HG03175 (cell line): Measurements from ENCODE around the gene NDUFS3.
A peak's percentile ranks its signal among the peaks of the same experiment; 100 is the strongest.
"Not testable (repeated sequence)": the region's sequence is repeated elsewhere in the genome, so short reads cannot be mapped to it uniquely, and the experiment has no call there.

Experiments
- ATAC-seq: cut with Tn5 transposase; IDR thresholded peaks from one replicate; pipeline ENCODE4 v1.9.1; 2021; ENCODE audit warnings: mild to moderate bottlenecking, moderate library complexity; ENCODE audit not compliant: unreplicated experiment

The NDUFS3 gene

GRCh38 chr11:47578524-47579494, at the start of gene NDUFS3, which contains the start of gene KBTBD4:
TSS of gene NDUFS3 (plus strand) at chr11:47579074. CDS start at chr11:47579092, 18 bp downstream.
TSS of gene KBTBD4 (minus strand) at chr11:47578970. CDS start at chr11:47578951, 19 bp downstream.
- ATAC-seq = peak; percentile 89

- ATAC-seq = no peak
These were observed 48.9 kb upstream of the NDUFS3 start for GRCh38 chr11:47529951-47530350.

DNA sequence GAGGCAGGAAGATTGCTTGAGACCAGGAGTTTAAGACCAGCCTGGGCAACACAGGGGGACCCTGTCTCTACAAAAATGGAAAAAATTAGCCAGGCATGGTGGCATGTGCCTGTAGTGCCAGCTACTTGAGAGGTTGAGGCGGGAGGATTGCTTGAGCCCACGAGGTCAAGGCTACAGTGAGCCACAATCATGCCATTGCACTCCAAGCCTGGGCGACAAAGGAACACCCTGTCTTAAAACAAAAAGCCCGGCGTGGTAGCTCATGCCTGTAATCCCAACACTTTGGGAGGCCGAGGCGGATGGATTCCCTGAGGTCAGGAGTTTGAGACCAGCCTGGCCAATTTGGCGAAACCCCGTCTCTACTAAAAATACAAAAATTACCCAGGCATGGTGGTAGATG, 48.2 kb upstream of the NDUFS3 start:
- not testable (repeated sequence) for ATAC-seq

DNA sequence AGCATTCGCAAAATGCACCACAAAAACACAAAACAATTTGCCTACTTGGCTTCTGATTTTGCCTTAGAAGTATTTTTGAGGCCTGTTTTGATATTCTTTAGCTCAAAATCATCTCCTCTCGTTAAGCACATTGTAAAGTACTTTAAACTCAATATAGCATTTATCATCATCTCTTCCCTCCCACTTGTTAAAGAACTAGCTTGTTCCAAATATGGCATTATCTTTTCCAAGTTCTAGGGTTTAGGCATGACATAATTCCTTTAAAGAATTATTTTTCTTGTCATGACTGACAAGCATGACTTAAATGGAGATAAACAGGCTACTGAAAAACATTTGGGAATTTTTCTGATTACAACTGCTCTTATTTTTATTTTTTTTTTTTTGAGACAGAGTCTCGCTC, 47.2 kb upstream of the NDUFS3 start:
- ATAC-seq = no peak

GRCh38 chr11:47532597-47533213, 46.2 kb upstream of the NDUFS3 start:
- ATAC-seq = no peak

DNA sequence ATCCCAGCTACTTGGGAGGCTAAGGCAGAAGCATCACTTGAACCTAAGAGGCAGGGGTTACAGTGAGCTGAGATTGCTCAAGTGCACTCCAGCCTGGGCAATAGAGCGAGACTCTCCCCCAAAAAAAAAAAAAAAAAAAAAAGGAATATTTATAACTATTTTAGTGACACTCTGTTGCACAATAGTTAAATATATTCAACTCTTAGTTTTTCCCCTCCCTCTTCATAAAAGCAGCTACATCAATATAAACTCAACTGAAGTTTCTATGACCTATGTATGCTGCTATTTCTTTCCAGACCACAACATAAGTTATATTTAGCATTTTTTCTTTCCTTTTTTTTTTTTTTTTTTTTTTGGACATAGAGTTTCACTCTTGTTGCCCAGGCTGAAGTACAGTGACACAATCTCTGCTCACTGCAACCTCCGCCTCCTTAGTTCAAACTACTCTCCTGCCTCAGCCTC, 45.2 kb upstream of the NDUFS3 start:
- no peak for ATAC-seq

DNA sequence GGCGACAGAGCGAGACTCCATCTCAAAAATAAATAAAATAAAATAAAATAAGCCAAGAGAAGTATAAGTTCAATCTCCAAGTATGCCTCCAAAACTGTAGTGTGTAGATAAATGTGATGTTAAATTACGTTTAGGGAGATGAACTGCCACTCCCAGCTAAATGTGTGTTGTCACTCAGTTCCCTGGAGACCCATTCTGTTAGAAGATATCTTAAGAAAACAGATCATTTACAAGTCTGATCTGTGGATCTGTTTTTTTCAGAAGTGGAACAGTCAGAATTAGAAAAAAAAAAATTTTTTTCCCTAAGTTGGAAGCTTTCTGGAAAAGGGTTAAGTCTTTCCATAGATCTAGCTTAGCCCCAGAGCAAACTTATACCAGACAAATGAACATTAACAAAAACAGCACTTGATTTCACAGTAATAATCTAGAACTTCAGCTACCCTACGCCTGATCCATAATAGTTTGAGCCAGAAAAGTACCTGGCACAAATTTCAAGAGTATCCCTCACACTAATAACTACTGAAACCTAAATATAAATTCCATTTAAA, 44.1 kb upstream of the NDUFS3 start:
- no peak for ATAC-seq

GRCh38 chr11:47536915-47537314, 42.0 kb upstream of the NDUFS3 start:
- ATAC-seq = no peak

DNA sequence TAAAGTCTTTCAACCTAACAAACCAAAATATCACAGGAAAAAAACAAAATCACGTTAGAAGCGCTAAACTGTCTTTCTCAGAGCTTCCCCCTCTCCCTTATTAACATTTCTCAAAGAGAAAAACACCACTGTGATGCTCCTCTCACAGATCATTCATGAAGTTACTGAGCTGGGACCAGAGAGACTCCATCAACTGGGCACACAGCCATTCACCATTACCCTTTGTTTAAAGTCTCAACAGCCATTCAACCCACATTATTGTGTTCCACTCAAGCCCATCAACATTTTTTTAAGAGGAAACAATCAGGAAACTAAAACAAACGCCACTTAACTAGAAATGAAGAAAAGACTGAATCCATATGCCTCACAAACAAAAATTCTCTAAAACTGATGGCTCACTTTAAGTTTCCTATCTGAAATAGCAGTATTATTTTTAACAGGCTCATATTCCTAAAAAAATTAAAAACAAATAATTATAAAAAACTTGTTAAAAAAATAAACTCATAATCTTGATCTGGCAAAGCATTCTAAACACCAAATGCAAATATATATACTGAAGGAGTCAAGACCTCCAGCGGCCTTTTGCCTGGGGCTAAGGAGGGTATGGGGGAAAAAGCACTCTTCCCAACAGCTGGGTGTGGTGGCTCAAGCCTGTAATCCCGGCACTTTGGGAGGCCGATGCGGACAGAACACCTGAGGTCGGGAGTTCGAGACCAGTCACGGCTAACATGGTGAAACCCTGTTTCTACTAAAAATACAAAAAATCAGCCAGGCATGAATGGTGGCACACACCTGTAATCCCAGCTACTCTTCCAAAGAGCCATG, 39.9 kb upstream of the NDUFS3 start:
- ATAC-seq = no peak

- ATAC-seq = no peak
These were observed 39.2 kb upstream of the NDUFS3 start for GRCh38 chr11:47539681-47540039.

- no peak for ATAC-seq
These were observed 37.8 kb upstream of the NDUFS3 start for GRCh38 chr11:47541070-47541469.

- ATAC-seq = no peak
These were observed 33.6 kb upstream of the NDUFS3 start for GRCh38 chr11:47545298-47545697.

GRCh38 chr11:47546274-47546673, 32.6 kb upstream of the NDUFS3 start:
- ATAC-seq = not testable (repeated sequence)

DNA sequence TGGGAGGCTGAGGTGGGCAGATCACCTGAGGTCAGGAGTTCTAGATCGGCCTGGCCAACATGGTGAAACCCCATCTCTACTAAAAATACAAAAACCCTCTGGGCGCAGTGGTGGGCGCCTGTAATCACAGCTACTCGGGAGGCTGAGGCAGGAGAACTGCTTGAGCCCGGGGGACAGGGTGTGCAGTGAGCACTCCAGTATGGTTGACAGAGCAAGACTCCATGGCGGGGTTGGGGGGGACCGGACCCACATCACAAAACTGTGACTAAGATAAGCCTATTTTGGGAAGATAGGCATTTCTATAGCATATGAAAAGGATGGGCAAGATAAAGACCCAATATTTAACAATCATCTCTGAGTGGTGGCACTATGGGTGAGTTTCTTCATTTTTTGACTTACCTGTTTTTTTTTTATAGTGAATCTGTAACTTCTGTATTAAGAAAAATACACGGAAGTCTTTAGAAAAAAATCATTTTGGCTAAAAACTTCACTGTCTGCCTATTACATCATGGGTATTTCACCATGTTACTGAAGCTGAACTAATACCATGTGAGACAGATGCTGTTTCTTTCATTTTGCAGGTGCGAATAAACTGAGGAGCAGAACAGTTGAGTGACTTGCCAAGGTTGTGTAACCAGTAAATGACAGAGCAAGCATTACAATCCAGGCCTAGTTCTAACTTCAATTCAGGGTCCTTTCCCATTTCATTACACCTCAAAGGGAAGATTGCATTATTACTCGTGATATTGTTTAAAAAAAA, 28.4 kb upstream of the NDUFS3 start:
- ATAC-seq = no peak

GRCh38 chr11:47551086-47551485, 27.8 kb upstream of the NDUFS3 start:
- ATAC-seq = no peak

- no peak for ATAC-seq
These were observed 26.8 kb upstream of the NDUFS3 start for GRCh38 chr11:47552056-47552565.

DNA sequence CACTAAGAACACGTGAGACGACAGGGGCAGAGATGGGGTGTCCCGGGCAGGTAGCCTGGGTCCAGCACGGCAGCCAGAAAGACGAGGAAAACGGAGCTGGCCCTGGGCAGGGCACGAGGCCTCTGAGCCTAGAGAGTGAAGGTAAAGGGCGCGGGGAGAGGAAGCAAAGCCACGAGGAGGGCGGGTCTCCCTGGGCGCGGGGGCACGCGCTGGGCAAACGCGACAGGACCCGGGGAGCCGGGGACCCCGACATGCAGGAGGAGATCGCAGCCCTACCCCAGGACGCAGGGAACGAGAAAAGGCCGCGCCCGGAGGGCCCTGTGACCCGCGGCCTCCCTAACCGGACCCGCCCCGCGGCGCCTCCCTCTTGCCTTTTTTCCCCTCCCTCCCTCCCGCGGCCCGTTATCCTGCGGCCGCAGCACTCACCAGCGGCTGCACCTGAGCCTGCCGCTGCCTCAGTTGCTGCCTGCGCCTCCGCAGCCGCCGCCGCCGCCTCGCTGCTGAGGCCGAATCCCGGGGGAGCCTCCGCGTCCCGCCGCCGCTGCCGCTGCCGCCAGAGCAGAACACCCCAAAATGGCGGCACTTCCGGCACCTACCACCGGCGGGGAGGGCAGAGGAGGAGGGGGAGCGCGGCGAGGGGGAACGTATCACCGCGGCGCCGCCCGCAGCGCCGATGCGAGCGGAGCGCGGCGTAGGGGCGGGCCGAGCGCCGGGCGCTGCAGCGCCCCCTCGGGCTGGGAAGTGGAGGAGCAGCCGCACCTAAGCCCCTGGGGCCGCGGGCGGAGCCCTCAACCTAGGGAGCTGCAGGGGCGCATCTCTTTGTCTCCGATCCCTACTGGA, 26.1 kb upstream of the NDUFS3 start, which contains the start of gene CELF1:
CELF1 (minus strand) TSS at position 567 of the 840 bp plus-strand sequence. CDS start 53,609 bp downstream, outside the sequence.
- ATAC-seq = peak; percentile 89

DNA sequence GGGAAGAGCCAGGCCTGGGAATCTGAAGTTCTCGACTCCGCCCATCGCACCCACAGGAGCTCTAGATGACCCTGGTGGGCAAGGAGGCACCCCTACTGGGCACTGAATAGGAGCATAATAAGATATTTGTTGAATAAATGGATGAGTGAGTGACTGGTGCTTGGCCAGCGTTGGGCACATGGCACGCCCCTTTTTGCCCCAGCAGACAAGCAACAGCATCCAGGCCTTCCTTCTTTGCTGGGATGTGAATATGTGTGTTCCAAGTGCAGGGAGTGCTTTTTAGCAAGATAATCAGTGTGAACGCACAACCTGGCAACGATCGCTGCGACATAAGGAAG, 25.5 kb upstream of the NDUFS3 start:
- peak; percentile 32 for ATAC-seq

DNA sequence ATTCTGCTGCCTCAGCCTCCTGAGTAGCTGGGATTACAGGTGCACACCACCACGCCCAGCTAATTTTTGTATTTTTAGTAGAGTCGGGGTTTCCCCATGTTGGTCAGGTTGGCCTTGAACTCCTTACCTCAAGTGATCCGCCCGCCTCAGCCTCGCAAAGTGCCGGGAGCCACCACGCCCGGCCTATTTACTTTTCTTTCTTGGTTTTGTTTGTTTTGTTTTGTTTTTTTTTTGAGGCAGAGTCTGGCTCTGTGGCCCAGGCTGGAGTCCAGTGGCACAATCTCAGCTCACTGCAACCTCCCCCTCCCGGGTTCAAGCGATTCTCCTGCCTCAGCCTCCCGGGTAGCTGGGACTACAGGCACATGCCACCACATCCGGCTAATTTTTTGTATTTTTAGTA, 21.9 kb upstream of the NDUFS3 start:
- not testable (repeated sequence) for ATAC-seq
